SH-SY5Y (cell line): Measurements from ENCODE around the gene PPP1R1B.

Source experiments
- GATA2 ChIP-seq: IDR thresholded peaks from 2 replicates; pipeline ENCODE4 v1.6.1; 2011; ENCODE audit warnings: mild to moderate bottlenecking, low read depth, low read length
- GATA3 ChIP-seq: IDR thresholded peaks from 2 replicates; pipeline ENCODE4 v1.6.1; 2011; ENCODE audit warnings: low read depth, mild to moderate bottlenecking, low read length, moderate library complexity

Gene PPP1R1B

GRCh38 chr17:39629494-39629880 is 2.7 kb downstream of the PPP1R1B start:
- TF ChIP-seq GATA2 = no peak
- no peak for TF ChIP-seq GATA3

GRCh38 chr17:39629898-39630297 is 3.1 kb downstream of the PPP1R1B start:
- no peak for TF ChIP-seq GATA3
- TF ChIP-seq GATA2 = no peak

GRCh38 chr17:39631403-39631802 is 4.7 kb downstream of the PPP1R1B start:
- TF ChIP-seq GATA3 = no peak

DNA sequence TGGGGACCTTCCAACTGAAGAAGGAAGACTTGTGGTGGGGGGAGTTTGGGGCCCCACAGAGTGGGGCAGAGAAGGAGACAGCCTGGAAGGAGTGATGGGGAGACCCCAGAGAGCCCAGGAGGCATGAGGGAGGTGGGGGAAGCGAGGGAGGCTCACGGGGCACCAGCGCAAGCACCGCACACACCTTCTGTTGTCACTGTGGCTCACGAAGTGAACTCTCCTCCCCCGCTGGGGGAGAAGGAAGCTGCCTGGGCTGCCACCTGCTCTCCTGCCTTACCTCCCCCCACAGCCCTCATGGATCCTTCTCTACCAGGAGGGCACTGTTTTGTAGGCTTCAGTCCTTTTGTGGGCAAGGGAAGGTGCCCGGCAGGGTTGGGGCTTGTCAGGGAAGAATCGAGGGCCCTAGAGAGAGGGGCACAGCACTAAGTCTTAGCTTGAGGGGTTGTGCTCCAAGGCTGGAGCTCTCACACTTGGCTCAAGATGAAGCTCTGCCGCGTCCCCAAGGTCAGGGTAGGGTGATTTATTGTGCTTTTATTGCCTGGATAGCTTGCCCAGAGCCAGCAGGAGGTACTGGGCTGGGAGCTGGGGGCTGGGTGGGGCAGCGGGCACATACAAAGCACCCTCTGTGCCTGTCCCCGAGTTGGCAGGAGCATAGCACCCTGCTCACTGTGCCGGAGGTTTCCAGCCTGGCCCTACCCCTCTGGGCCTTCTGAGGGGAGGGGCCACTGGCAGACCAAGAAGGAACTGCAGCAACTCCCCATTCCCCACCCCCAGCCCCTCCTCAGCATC is 5.6 kb downstream of the PPP1R1B start:
- TF ChIP-seq GATA3 = no peak
- no peak for TF ChIP-seq GATA2

DNA sequence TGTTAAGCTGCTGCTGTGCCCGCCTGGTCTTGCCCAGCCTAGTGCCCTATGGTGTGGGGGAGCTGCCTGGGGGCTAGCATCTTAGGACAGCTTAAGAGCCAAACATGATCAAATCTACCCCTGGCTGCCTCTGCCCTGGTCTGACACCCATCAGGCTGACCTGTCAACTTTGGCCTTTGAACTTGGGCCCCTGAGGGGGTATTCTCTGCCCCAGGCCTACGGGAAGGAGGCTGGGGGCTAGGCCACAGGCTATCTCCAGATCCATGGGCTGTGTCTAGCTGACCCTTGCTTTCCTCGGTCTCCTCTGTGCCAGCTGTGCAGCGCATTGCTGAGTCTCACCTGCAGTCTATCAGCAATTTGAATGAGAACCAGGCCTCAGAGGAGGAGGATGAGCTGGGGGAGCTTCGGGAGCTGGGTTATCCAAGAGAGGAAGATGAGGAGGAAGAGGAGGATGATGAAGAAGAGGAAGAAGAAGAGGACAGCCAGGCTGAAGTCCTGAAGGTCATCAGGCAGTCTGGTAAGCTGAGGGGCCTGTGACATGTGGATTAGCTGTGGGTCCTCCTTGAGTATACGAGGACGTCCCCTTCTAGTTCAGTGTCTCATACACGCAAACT is 6.9 kb downstream of the PPP1R1B start:
- TF ChIP-seq GATA3 (no peak), GATA2 (no peak)

DNA sequence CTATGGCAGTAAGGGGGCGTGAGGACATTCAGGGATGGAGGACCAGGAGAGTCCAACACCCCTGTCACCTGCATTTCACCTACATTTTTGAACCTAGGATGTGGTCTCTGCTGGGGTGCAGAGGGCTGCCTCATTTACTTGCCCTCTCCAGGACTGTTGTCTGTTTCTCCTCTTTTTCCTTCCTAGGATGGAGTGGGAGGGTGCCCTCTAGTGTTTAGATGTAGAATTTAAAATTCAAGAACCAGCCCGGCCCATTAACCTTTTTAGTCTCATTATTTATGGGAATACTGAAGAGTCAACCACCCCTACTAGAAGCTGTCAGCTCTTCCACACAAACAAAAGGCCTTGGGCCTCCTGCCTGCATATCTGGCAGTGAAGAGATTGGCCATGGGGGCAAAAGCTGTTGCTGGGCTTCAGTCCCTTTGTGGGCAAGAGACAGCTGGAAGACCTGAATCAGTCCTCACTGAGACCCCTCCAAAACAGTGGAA is 7.7 kb downstream of the PPP1R1B start:
- TF ChIP-seq GATA2 (no peak), GATA3 (no peak)

GRCh38 chr17:39635614-39636176 is 8.9 kb downstream of the PPP1R1B start:
- TF ChIP-seq GATA2 (no peak), GATA3 (no peak)

DNA sequence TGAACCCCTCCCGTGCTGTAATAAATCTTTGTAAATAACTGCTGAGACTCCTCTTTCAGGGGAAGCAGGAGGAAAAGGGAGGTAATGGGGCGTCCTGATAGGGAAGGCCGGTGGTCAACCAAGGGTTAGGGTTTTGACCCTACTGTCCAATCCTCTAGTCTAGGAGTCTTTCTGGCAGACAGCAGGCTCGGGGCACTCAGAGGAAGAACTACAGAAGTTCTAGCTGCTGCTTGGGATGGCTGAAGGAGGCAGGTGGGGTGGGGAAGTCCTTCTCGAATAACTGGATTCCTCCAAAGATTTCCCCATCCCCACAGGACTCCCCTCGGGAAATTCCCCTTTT is 9.8 kb downstream of the PPP1R1B start:
- no peak for TF ChIP-seq GATA3
- no peak for TF ChIP-seq GATA2

- no peak for TF ChIP-seq GATA2
- no peak for TF ChIP-seq GATA3
Observed at GRCh38 chr17:39636927-39637736, 10.4 kb downstream of the PPP1R1B start, which contains the start of gene STARD3. Gene STARD3 (plus strand): TSS chr17:39637144. CDS start chr17:39653532, 16,388 bp downstream.

DNA sequence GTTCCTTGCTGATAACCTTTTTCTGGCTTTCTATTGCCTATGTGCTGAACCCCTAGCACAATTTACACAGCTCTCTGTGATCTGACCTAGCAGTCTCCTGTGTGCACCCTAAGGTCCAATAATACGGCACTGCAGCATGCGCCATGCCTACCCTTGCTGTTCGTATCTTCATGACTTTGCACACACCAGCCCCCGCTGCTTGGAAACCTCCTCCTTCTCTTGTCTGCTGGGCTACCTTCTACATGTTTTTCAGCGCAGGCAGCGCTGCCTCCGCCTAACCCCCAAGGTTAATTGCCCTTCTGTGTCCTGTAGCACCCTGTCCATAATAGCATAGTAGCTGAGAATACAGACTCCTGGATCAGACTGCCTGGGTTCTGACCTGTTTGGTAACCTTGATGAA is 11.6 kb downstream of the PPP1R1B start:
- no peak for TF ChIP-seq GATA3
- no peak for TF ChIP-seq GATA2

GRCh38 chr17:39639043-39639442 is 12.3 kb downstream of the PPP1R1B start:
- TF ChIP-seq GATA3 (no peak), GATA2 (no peak)

DNA sequence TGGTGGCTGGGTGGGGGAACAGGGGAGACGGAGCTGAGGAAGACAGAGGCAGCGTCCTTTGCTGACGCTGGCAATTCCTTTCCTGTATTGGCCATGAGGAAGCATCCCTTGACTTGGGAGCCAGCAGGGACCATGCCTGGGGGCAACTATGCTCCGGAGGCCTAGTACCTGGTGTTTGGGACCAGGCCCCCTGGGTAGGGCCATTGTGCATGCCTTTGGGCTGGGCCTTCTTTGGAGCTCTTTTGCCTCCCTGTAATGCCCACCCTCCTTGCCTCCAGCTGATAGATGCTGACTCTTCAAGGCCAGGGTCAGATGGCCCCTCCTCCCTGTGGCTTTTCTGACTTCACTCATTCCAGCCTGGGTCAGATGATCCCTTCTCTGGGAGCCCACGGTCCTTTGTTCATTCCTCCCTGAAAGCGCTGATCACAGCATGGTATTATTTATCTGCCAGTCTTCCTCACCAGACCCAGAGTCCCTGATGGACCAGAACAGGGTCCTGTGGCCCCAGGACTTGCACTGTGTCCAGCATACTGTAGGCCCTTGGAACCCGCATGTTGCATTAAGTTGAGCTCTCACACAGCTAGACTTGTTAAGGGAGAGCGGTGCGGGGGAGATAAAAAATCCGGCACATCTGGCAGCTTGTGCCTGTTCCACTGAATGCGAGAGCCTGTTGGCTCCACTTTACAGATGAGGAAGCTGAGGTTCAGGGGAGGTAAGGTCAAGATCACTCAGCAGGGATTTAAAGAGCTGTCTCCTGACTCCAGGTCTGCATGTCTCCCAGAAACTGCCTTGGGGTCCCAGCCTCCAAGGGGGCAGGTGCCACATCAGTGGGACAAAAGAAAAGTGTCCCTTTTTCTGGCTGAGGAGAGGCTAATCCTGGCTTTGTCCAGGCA is 13.1 kb downstream of the PPP1R1B start:
- TF ChIP-seq GATA3 = no peak
- TF ChIP-seq GATA2 = no peak

DNA sequence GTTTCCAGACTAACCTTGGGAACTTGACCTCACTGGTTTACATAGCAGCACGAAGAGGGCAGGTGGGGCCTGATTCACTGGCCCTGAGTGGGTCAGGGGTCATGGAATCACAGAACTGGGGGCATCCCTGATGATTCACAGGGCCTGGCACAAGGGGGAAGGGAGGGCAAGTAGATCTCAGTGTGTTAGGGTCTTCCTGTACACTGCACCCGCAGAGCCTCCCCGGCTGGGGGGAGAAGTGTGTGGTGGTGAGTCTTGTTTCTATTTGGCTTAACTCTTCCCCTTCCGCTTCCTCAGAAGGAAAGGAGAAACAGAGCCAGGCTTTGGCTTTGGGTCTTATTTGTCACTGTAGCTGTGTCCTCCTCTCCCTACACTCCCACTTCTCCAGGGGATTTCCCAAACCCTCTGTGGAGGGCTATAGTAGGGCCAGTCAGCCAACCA is 13.9 kb downstream of the PPP1R1B start:
- TF ChIP-seq GATA3 (no peak), GATA2 (no peak)
